NCI-H774 (cell line): ENCODE results near the gene TMEM45A.
A peak's percentile ranks its signal among the peaks of the same experiment; 100 is the strongest.
"Not testable (repeated sequence)": the region's sequence is repeated elsewhere in the genome, so short reads cannot be mapped to it uniquely, and the experiment has no call there.

Experiments
- DNase-seq: peaks from one replicate; lab custom pipeline; 2025; lab: John Stamatoyannopoulos, UW

Gene TMEM45A

GRCh38 chr3:100577382-100578008, 85.1 kb downstream of the TMEM45A start:
- DNase-seq, result no peak

GRCh38 chr3:100578646-100579045, 86.2 kb downstream of the TMEM45A start:
- no peak for DNase-seq

GRCh38 chr3:100580147-100580546, 87.7 kb downstream of the TMEM45A start:
- no peak for DNase-seq

GRCh38 chr3:100581650-100582049, 89.2 kb downstream of the TMEM45A start:
- no peak for DNase-seq

- not testable (repeated sequence) for DNase-seq
Measured at GRCh38 chr3:100582157-100582556, 89.7 kb downstream of the TMEM45A start.

GRCh38 chr3:100584101-100584660, 91.8 kb downstream of the TMEM45A start:
- no peak for DNase-seq

GRCh38 chr3:100586832-100587231, 94.4 kb downstream of the TMEM45A start:
- DNase-seq, result no peak

- DNase-seq, result no peak
Measured at GRCh38 chr3:100588251-100588650, 95.8 kb downstream of the TMEM45A start.

- DNase-seq, result peak; percentile 52
Measured at GRCh38 chr3:100590114-100590839, 97.9 kb downstream of the TMEM45A start.

GRCh38 chr3:100590840-100591147, 98.4 kb downstream of the TMEM45A start:
- DNase-seq, result no peak

- no peak for DNase-seq
Measured at GRCh38 chr3:100591411-100591810, 99.0 kb downstream of the TMEM45A start.

- no peak for DNase-seq
Measured at GRCh38 chr3:100600181-100601042, 108.0 kb downstream of the TMEM45A start.

- no peak for DNase-seq
Measured at GRCh38 chr3:100602506-100603444, 110.4 kb downstream of the TMEM45A start.

- DNase-seq, result no peak
Measured at GRCh38 chr3:100603469-100603868, 111.0 kb downstream of the TMEM45A start.

- no peak for DNase-seq
Measured at GRCh38 chr3:100605358-100605757, 112.9 kb downstream of the TMEM45A start.

- no peak for DNase-seq
Measured at GRCh38 chr3:100606894-100607512, 114.6 kb downstream of the TMEM45A start.

GRCh38 chr3:100609305-100609704, 116.9 kb downstream of the TMEM45A start, which contains the start of gene ADGRG7:
Gene ADGRG7 (plus strand): TSS chr3:100609601. CDS start chr3:100609857, 256 bp downstream.
- no peak for DNase-seq

GRCh38 chr3:100609963-100610362, 117.5 kb downstream of the TMEM45A start:
- no peak for DNase-seq

- no peak for DNase-seq
Measured at GRCh38 chr3:100611221-100611620, 118.8 kb downstream of the TMEM45A start.

- DNase-seq, result no peak
Measured at GRCh38 chr3:100613721-100614390, 121.4 kb downstream of the TMEM45A start.
